Measurements from ENCODE around the gene PRKCA.
"Not testable (repeated sequence)": the region's sequence is repeated elsewhere in the genome, so short reads cannot be mapped to it uniquely, and the experiment has no call there.

The PRKCA gene

DNA sequence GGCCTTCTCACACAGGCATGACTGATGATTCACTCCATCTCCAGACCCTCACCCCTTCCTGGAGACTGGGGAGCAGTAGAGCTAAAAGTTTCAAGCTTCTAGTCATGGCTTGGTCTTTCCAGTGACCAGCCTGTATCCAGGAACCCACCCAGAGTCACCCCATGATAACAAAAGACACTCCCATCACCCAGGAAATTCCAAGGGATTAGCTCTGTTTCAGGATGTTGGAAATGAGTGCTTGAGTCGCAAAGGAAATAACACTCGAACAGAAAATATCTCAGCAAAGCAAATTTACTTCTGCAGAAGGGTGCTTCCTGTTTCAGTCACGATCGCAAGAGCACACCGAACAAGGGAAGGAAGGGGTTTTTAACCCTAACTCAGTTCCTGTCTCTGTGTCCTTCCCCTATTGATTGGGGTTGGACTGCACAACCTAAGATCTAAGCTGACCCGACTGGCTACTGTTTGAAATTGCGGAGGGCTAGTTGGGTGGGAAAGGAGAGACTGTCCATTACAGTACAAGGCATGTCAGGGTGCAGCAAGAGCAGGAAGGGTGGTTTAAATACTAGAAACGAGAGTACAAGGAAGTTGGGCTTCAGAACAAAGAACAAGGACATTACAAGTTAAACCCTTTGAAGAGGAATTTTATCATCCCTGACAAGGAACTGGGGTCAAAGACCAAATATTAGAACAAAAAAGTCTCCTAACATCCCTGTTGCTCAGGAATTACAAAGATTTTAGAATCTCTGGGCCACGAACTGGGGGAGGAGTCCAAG lies 308.1 kb downstream of the PRKCA start:
- Histone ChIP-seq H3K4me1 (ENCODE audit: control insufficient read depth, insufficient read depth, low read length) (peaks cover 1% of the 10 kb centered on the region), H3K27ac (ENCODE audit: low read depth, low read length) (no peak overlapping the region), H3K36me3 (ENCODE audit: control insufficient read depth, insufficient read depth, low read length) (no peaks in the 10 kb centered on the region), H3K9ac (ENCODE audit: low read length) (no peak overlapping the region), H3K4me3 (ENCODE audit: low read length) (no peak overlapping the region), H3K27me3 (ENCODE audit: control insufficient read depth, insufficient read depth, low read length) (no peaks in the 10 kb centered on the region)

GRCh38 chr17:66611397-66611796 lies 309.0 kb downstream of the PRKCA start:
- Histone ChIP-seq H3K27ac (ENCODE audit: low read depth, low read length) (no peak overlapping the region), H3K4me1 (ENCODE audit: control insufficient read depth, insufficient read depth, low read length) (no peaks in the 10 kb centered on the region), H3K4me3 (ENCODE audit: low read length) (no peak overlapping the region), H3K36me3 (ENCODE audit: control insufficient read depth, insufficient read depth, low read length) (no peaks in the 10 kb centered on the region), H3K27me3 (ENCODE audit: control insufficient read depth, insufficient read depth, low read length) (no peaks in the 10 kb centered on the region), H3K9ac (ENCODE audit: low read length) (no peak overlapping the region)

GRCh38 chr17:66612993-66613392 lies 310.6 kb downstream of the PRKCA start:
- H3K9ac ChIP-seq (ENCODE audit: low read length): no peak overlapping the region
- no peak overlapping the region for H3K27ac ChIP-seq (ENCODE audit: low read depth, low read length)
- H3K36me3 ChIP-seq (ENCODE audit: control insufficient read depth, insufficient read depth, low read length): no peaks in the 10 kb centered on the region

DNA sequence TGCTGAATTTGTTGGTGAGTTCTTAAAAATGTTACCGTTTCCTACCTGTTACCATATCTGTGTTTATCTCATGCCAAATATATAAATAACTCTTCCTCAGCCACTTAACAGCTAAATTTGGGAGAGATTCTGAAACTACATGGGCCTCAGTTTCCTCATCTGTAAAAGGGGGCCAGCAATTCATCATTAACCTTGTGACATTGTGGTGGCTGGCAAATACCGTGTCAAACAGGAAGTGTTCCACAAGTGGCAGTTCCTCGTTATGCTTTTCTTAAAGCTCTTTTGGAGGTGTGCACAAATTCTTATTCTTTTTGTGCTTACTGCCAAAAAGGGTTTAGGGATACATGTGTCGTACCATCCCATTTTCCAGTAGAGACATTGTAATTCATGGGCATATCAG lies 312.1 kb downstream of the PRKCA start:
- Histone ChIP-seq H3K9ac (ENCODE audit: low read length) (no peak overlapping the region), H3K36me3 (ENCODE audit: control insufficient read depth, insufficient read depth, low read length) (no peaks in the 10 kb centered on the region), H3K27ac (ENCODE audit: low read depth, low read length) (no peak overlapping the region), H3K4me1 (ENCODE audit: control insufficient read depth, insufficient read depth, low read length) (no peaks in the 10 kb centered on the region), H3K27me3 (ENCODE audit: control insufficient read depth, insufficient read depth, low read length) (no peaks in the 10 kb centered on the region), H3K4me3 (ENCODE audit: low read length) (no peak overlapping the region)

More at GRCh38 chr17:66612993-66613392, 310.6 kb downstream of the PRKCA start:
- H3K4me1 ChIP-seq (ENCODE audit: control insufficient read depth, insufficient read depth, low read length): no peaks in the 10 kb centered on the region
- no peaks in the 10 kb centered on the region for H3K27me3 ChIP-seq (ENCODE audit: control insufficient read depth, insufficient read depth, low read length)
- no peak overlapping the region for H3K4me3 ChIP-seq (ENCODE audit: low read length)

DNA sequence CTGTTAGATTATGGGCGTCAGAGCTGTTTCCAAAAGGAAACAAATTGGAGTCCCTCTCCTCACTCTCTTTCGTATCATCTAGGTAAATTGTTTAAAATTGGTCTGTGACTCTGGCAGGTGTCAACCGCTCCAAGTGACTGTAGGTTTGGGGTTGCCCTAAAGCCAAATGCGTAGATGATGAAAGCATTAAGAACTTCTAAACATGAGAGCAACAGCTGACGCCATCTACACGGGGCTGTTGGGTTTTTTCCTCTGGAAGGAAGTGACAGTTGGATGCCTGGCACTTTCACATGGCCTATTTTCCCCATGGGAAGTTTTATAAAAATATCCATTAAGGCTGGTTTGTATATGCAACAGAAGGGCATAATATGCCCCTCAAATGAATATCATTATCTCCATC lies 316.8 kb downstream of the PRKCA start:
- H3K4me3 ChIP-seq (ENCODE audit: low read length): no peak overlapping the region
- no peaks in the 10 kb centered on the region for H3K27me3 ChIP-seq (ENCODE audit: control insufficient read depth, insufficient read depth, low read length)
- no peaks in the 10 kb centered on the region for H3K4me1 ChIP-seq (ENCODE audit: control insufficient read depth, insufficient read depth, low read length)
- H3K27ac ChIP-seq (ENCODE audit: low read depth, low read length): no peak overlapping the region
- H3K9ac ChIP-seq (ENCODE audit: low read length): no peak overlapping the region
- H3K36me3 ChIP-seq (ENCODE audit: control insufficient read depth, insufficient read depth, low read length): no peaks in the 10 kb centered on the region

GRCh38 chr17:66620528-66620927 lies 318.1 kb downstream of the PRKCA start:
- no peak overlapping the region for H3K4me3 ChIP-seq (ENCODE audit: low read length)
- H3K27me3 ChIP-seq (ENCODE audit: control insufficient read depth, insufficient read depth, low read length): no peaks in the 10 kb centered on the region
- no peak overlapping the region for H3K27ac ChIP-seq (ENCODE audit: low read depth, low read length)
- H3K4me1 ChIP-seq (ENCODE audit: control insufficient read depth, insufficient read depth, low read length): peaks cover 3% of the 10 kb centered on the region
- H3K36me3 ChIP-seq (ENCODE audit: control insufficient read depth, insufficient read depth, low read length): no peaks in the 10 kb centered on the region
- H3K9ac ChIP-seq (ENCODE audit: low read length): no peak overlapping the region

DNA sequence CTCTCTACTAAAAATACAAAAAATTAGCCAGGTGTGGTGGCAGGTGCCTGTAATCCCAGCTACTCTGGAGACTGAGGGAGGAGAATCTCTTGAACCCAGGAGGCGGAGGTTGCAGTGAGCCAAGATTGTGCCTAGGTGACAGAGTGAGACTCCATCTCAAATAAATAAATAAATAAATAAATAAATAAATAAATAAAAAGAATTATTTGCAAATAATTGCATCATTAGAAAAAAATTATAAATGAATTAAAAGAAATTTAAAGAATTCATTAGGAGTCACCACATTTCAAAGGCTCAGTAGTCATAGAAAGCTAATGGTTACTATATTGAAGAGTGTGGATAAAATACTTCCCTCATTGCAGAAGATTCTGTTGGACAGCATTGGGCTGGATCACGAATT lies 322.2 kb downstream of the PRKCA start:
- H3K9ac ChIP-seq (ENCODE audit: low read length); H3K36me3 ChIP-seq (ENCODE audit: control insufficient read depth, insufficient read depth, low read length); H3K27me3 ChIP-seq (ENCODE audit: control insufficient read depth, insufficient read depth, low read length); H3K27ac ChIP-seq (ENCODE audit: low read depth, low read length); H3K4me3 ChIP-seq (ENCODE audit: low read length): not testable (repeated sequence)
- H3K4me1 ChIP-seq (ENCODE audit: control insufficient read depth, insufficient read depth, low read length): peaks cover 23% of the 10 kb centered on the region

DNA sequence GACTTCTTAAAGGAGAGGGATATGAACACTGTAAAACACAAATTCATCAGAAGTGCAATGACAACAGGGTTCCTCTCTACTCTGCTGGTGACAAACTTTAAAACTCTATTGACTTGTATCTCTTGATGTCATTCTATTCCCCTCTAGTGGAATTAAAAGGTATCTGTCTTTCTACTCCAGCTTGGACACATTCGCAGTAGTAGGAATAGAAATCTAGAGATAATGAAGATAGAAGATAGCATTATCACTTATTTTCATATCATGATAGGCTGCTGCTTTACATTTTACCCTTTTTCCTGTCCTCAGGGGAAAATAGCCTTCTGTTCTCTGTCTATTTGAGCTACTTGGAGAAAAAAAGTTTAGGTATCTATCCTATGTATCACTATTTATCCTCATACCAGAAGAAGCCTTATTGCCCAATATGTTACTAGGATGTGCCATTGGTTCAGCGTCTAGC lies 322.9 kb downstream of the PRKCA start:
- Histone ChIP-seq H3K36me3 (ENCODE audit: control insufficient read depth, insufficient read depth, low read length) (no peaks in the 10 kb centered on the region), H3K27me3 (ENCODE audit: control insufficient read depth, insufficient read depth, low read length) (no peaks in the 10 kb centered on the region), H3K9ac (ENCODE audit: low read length) (no peak overlapping the region), H3K27ac (ENCODE audit: low read depth, low read length) (no peak overlapping the region), H3K4me3 (ENCODE audit: low read length) (no peak overlapping the region), H3K4me1 (ENCODE audit: control insufficient read depth, insufficient read depth, low read length) (peaks cover 23% of the 10 kb centered on the region)

DNA sequence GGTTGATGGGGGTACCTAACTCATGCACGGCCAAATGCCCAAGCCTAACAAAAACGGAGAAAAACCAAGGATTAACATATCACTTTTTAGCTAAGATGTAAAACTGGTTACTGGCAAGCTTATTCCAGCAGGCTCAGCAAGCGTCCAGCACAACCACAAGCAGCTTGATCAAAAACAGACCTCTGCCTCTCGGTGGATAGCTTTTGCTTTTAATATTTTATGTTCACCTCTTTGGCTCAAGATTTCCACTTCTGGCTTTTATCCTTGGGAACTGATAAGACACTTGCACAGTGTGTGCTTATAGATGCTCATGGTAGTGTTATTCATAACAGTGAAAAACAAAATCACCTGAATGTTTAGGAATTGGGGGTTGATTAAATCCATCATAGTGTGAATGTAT lies 325.6 kb downstream of the PRKCA start:
- Histone ChIP-seq H3K27ac (ENCODE audit: low read depth, low read length) (peak overlapping the region; percentile 71), H3K4me3 (ENCODE audit: low read length) (no peak overlapping the region)

DNA sequence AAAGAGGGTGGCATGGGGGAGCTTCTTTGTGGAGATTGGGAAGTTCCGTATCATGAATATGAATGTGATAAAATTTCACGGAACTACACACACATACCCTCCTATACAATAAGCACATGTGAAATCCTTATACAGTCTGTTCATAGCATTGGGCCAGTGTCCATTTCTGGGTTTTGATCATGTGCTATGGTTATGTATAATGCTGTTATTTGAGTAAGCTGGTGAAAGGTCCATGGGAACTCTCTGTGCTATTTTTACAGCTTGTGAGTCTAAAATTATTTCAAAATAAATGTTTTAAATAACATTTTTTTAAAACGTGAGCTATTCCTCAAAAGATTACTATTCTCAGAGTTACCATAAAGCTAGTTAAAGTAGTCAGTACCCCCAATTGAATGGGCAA lies 327.3 kb downstream of the PRKCA start:
- Histone ChIP-seq H3K4me1 (ENCODE audit: control insufficient read depth, insufficient read depth, low read length) (peaks cover 23% of the 10 kb centered on the region), H3K27me3 (ENCODE audit: control insufficient read depth, insufficient read depth, low read length) (no peaks in the 10 kb centered on the region), H3K4me3 (ENCODE audit: low read length) (no peak overlapping the region), H3K36me3 (ENCODE audit: control insufficient read depth, insufficient read depth, low read length) (no peaks in the 10 kb centered on the region), H3K9ac (ENCODE audit: low read length) (no peak overlapping the region), H3K27ac (ENCODE audit: low read depth, low read length) (no peak overlapping the region)

More for the DNA sequence above, 325.6 kb downstream of the PRKCA start:
- Histone ChIP-seq H3K4me1 (ENCODE audit: control insufficient read depth, insufficient read depth, low read length) (peaks cover 23% of the 10 kb centered on the region), H3K27me3 (ENCODE audit: control insufficient read depth, insufficient read depth, low read length) (no peaks in the 10 kb centered on the region), H3K9ac (ENCODE audit: low read length) (no peak overlapping the region), H3K36me3 (ENCODE audit: control insufficient read depth, insufficient read depth, low read length) (no peaks in the 10 kb centered on the region)

DNA sequence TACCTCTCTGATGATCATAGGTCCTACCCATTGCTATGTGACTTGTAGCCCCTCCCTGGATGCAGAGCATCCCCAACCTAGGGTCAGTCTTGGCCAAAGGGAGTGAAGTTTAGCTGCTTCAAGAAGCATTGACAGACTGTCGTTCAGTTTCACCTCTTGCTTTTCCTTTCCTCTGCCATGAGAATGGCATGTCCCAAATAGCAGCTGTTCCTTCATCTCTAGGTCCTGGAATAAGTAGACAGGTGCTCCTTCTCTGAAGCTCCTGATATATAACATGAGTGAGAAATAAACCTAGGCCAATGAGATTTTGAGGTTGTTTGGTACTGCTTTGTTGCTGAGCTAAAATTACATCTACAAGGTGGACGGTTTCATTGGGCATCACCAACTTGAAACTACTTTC lies 328.0 kb downstream of the PRKCA start:
- Histone ChIP-seq H3K4me1 (ENCODE audit: control insufficient read depth, insufficient read depth, low read length) (peaks cover 20% of the 10 kb centered on the region), H3K9ac (ENCODE audit: low read length) (no peak overlapping the region), H3K4me3 (ENCODE audit: low read length) (no peak overlapping the region), H3K27ac (ENCODE audit: low read depth, low read length) (no peak overlapping the region), H3K36me3 (ENCODE audit: control insufficient read depth, insufficient read depth, low read length) (no peaks in the 10 kb centered on the region), H3K27me3 (ENCODE audit: control insufficient read depth, insufficient read depth, low read length) (no peaks in the 10 kb centered on the region)

DNA sequence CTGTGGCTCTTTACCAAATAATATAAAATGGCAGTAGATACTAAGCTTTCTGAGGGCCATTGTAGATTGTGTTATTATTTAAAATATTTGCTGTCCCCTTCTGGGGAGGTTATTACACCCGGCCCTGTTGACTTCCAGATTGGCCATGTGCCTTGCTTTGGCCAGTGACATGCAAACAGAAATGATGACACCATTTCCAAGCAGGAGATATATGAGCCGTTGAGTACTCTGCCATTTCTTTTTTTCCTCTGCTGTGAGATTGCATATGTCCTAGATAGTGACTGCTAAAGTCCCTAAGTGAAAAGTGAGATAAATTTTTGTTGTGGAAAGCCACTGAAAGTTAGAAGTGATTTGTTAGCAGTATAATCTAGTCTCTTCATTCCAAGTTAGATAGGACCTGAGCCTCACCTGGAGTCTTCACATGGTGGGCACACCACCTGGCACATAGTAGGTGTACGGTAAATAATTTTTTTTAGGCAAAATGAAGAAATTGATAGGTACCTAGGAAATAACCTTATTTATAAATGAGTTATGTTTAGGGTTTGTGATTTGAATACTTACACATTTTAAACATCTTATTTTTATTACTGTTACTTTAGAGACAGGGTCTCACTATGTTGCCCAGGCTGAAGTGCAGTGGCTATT lies 328.5 kb downstream of the PRKCA start:
- Histone ChIP-seq H3K36me3 (ENCODE audit: control insufficient read depth, insufficient read depth, low read length) (no peaks in the 10 kb centered on the region), H3K4me1 (ENCODE audit: control insufficient read depth, insufficient read depth, low read length) (peaks cover 20% of the 10 kb centered on the region), H3K4me3 (ENCODE audit: low read length) (no peak overlapping the region), H3K9ac (ENCODE audit: low read length) (no peak overlapping the region), H3K27me3 (ENCODE audit: control insufficient read depth, insufficient read depth, low read length) (no peaks in the 10 kb centered on the region), H3K27ac (ENCODE audit: low read depth, low read length) (no peak overlapping the region)

DNA sequence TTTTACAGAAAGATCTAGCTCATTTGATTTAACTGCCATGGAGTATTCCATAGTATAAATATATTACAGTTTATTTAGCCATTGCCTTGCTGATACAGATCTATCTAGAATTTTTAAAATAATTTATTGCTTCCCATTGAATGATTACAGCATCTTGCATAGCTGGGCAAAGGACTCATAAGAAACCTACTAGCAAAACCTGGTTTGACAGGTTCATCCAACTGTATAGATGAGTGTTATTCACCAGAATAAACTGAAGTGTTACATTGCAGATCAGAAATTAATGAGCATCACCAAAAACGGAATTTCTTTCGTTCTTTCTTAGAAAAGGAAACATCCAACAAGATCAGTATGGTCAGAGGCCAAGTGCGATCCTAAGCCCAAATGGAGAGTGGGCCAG lies 330.3 kb downstream of the PRKCA start:
- Histone ChIP-seq H3K4me3 (ENCODE audit: low read length) (no peak overlapping the region), H3K27ac (ENCODE audit: low read depth, low read length) (no peak overlapping the region), H3K9ac (ENCODE audit: low read length) (no peak overlapping the region), H3K36me3 (ENCODE audit: control insufficient read depth, insufficient read depth, low read length) (no peaks in the 10 kb centered on the region), H3K27me3 (ENCODE audit: control insufficient read depth, insufficient read depth, low read length) (no peaks in the 10 kb centered on the region), H3K4me1 (ENCODE audit: control insufficient read depth, insufficient read depth, low read length) (peaks cover 17% of the 10 kb centered on the region)

All from rectal smooth muscle tissue (tissue), 1 donor.